ENCODE measurements around the gene FTO.

DNA sequence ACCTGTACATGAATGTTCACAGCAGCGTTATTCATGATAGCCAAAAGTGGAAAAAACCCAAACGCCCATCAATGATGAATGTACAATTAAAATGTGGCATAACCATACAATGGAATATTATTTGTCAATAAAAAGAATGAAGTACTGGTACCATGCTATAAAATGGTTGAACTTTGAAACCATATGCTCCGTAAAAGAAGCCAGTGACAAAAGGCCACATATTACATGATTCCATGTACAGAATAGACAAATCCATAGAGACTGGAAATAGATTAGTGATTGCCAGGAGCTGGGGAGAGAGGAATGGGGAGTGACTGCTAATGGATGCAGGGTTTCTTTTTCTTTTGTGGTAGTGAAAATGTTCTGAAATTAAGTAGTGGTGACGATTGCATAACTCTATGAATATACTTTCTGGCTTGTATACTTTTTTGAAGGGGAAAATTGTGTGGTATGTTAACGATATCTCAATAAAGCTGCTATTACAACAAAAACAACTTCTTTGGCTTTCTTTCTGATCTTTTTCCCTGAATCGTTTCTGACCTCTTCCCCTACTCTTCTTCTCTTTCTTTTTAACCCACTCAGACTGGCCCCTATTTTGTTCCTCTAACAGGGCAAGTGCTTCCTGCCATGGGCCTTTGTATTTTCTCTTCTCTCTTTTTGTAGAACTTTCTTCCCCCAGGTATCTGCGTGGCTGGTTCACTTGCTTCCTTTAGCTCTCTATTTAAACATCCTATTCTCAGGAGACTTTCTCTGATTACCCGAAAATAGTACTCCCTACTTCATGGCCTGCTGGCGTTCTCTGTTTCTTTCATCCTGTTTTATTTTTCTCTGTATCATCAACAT lies 67.9 kb downstream of the FTO start:
- no peak for TF ChIP-seq POLR2A (IDR thresholded peaks at IDR 0.05)
- TF ChIP-seq, protein P1, sequence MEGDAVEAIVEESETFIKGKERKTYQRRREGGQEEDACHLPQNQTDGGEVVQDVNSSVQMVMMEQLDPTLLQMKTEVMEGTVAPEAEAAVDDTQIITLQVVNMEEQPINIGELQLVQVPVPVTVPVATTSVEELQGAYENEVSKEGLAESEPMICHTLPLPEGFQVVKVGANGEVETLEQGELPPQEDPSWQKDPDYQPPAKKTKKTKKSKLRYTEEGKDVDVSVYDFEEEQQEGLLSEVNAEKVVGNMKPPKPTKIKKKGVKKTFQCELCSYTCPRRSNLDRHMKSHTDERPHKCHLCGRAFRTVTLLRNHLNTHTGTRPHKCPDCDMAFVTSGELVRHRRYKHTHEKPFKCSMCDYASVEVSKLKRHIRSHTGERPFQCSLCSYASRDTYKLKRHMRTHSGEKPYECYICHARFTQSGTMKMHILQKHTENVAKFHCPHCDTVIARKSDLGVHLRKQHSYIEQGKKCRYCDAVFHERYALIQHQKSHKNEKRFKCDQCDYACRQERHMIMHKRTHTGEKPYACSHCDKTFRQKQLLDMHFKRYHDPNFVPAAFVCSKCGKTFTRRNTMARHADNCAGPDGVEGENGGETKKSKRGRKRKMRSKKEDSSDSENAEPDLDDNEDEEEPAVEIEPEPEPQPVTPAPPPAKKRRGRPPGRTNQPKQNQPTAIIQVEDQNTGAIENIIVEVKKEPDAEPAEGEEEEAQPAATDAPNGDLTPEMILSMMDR (IDR thresholded peaks at IDR 0.05) = no peak

Measured in adrenal gland (tissue), 5 donors.